ENCODE results near the gene USP16. TPM values are rescaled to one million over a fixed set of nuclear protein-coding genes. Genes with fewer than 3 reads are reported as not detected.

The USP16 gene
- total RNA-seq, 1 experiment from 2014 or later, result 27.3 TPM

- Histone ChIP-seq H3K27me3 (ENCODE audit: low read length) (no peaks in the 10 kb centered on the region), H3K9me2 (replicated peaks; ENCODE audit: insufficient read depth, low read length) (no peaks in the 10 kb centered on the region), H3K4me3 (ENCODE audit: low read length) (no peak overlapping the region), H3K9me3 (ENCODE audit: low read length) (no peaks in the 10 kb centered on the region), H3K79me2 (ENCODE audit: low read length) (no peaks in the 10 kb centered on the region), H3K4me1 (ENCODE audit: low read length) (peaks cover 18% of the 10 kb centered on the region), H3K9ac (ENCODE audit: low read length) (no peak overlapping the region), H2AFZ (ENCODE audit: low read length) (no peak overlapping the region), H3K27ac (ENCODE audit: low read length) (0 out of 2 replicates have a peak overlapping the region, but pooled peaks have one; percentile 27), H3K36me3 (ENCODE audit: insufficient read depth, low read length) (0 out of 2 replicates have a peak, but pooled peaks cover 7% of the 10 kb centered on the region), H4K20me1 (ENCODE audit: insufficient read depth, low read depth, low read length) (no peaks in the 10 kb centered on the region), H3K4me2 (ENCODE audit: low read depth, low read length, poor library complexity, severe bottlenecking) (no peak overlapping the region)
- no peak for DNase-seq
Measured at GRCh38 chr21:29092102-29092959, 67.9 kb downstream of the USP16 start.

DNA sequence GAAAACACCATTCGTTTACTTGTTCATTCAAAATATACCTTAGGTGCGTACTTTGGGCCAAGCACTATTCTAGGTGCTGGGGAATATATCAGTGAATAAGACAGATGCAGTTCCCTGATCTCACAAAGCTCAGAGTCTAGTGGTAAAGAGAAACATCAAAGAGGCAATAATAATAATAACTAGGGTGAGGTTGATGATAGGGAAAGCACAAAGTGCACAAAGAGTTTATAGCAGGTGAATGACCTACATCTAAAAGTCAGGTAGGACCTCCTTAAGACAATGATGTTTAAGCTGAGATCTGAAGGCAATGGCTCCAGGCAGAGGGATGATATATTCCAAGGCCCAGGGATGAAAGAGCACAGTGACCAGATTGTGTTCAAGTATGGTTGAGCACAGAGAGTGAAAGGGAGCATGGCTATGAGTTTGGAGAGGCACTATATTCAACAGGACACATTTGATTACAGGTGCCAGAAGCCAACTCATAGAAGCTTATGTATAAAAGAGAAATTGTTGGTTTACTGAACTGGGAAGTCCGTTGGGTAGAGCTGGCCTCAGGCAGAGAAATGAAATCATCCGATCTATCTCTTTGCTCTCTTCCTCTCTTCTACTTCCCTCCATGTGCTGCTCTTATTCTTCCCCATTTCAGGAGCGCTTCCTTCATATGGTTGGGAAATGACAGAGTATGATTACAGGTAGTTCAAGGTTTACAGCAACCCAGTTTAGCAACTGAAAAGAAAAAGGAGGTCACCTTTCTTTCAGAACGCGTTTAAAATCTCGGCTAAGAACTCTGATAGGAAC is 71.9 kb downstream of the USP16 start:
- 0 out of 2 replicates have a peak, but pooled peaks cover 7% of the 10 kb centered on the region for H3K36me3 ChIP-seq (ENCODE audit: insufficient read depth, low read length)
- H3K4me2 ChIP-seq (ENCODE audit: low read depth, low read length, poor library complexity, severe bottlenecking), result no peak overlapping the region
- H3K9me3 ChIP-seq (ENCODE audit: low read length), result no peaks in the 10 kb centered on the region
- DNase-seq, result no peak
- no peak overlapping the region for H2AFZ ChIP-seq (ENCODE audit: low read length)
- no peak overlapping the region for H3K27ac ChIP-seq (ENCODE audit: low read length)
- peaks cover 7% of the 10 kb centered on the region for H3K4me1 ChIP-seq (ENCODE audit: low read length)
- no peaks in the 10 kb centered on the region for H3K79me2 ChIP-seq (ENCODE audit: low read length)
- no peaks in the 10 kb centered on the region for H3K9me2 ChIP-seq (replicated peaks; ENCODE audit: insufficient read depth, low read length)
- no peak overlapping the region for H3K9ac ChIP-seq (ENCODE audit: low read length)
- no peaks in the 10 kb centered on the region for H3K27me3 ChIP-seq (ENCODE audit: low read length)
- no peaks in the 10 kb centered on the region for H4K20me1 ChIP-seq (ENCODE audit: insufficient read depth, low read depth, low read length)
- H3K4me3 ChIP-seq (ENCODE audit: low read length), result no peak overlapping the region

GRCh38 chr21:29098156-29098555 is 73.7 kb downstream of the USP16 start:
- Histone ChIP-seq H4K20me1 (ENCODE audit: insufficient read depth, low read depth, low read length) (no peaks in the 10 kb centered on the region), H3K79me2 (ENCODE audit: low read length) (no peaks in the 10 kb centered on the region), H3K9me2 (replicated peaks; ENCODE audit: insufficient read depth, low read length) (no peaks in the 10 kb centered on the region), H3K27me3 (ENCODE audit: low read length) (no peaks in the 10 kb centered on the region), H2AFZ (ENCODE audit: low read length) (no peak overlapping the region), H3K4me2 (ENCODE audit: low read depth, low read length, poor library complexity, severe bottlenecking) (no peak overlapping the region), H3K4me1 (ENCODE audit: low read length) (no peaks in the 10 kb centered on the region), H3K9me3 (ENCODE audit: low read length) (no peaks in the 10 kb centered on the region), H3K27ac (ENCODE audit: low read length) (no peak overlapping the region), H3K4me3 (ENCODE audit: low read length) (no peak overlapping the region), H3K9ac (ENCODE audit: low read length) (no peak overlapping the region), H3K36me3 (ENCODE audit: insufficient read depth, low read length) (0 out of 2 replicates have a peak, but pooled peaks cover 7% of the 10 kb centered on the region)
- no peak for DNase-seq

DNA sequence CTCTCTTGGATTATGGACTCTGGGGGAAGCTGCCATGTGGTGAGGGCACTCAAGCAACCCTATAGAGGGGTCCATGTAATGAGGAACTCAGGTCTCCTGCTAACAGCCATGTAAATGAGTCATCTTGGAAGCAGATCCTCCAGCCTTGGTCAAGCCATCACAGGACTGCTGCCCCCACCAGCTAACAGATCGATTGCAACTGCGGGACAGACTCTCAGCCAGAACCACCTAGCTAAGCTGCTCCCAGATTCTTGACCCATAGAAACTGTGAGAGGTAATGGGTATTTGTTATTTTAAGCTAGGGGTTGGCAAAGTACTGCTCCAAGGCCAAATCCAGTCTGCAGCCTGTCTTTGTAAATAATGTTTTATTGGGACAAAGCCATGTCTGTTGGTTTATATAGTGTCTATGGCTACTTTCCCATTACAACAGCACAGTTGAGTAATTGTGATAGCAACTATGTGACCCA is 78.4 kb downstream of the USP16 start:
- Histone ChIP-seq H2AFZ (ENCODE audit: low read length) (no peak overlapping the region), H4K20me1 (ENCODE audit: insufficient read depth, low read depth, low read length) (no peaks in the 10 kb centered on the region), H3K9ac (ENCODE audit: low read length) (no peak overlapping the region), H3K27ac (ENCODE audit: low read length) (no peak overlapping the region), H3K9me2 (replicated peaks; ENCODE audit: insufficient read depth, low read length) (no peaks in the 10 kb centered on the region), H3K4me1 (ENCODE audit: low read length) (no peaks in the 10 kb centered on the region), H3K4me3 (ENCODE audit: low read length) (no peak overlapping the region), H3K79me2 (ENCODE audit: low read length) (no peaks in the 10 kb centered on the region), H3K36me3 (ENCODE audit: insufficient read depth, low read length) (no peaks in the 10 kb centered on the region), H3K4me2 (ENCODE audit: low read depth, low read length, poor library complexity, severe bottlenecking) (no peak overlapping the region), H3K27me3 (ENCODE audit: low read length) (no peaks in the 10 kb centered on the region), H3K9me3 (ENCODE audit: low read length) (no peaks in the 10 kb centered on the region)
- DNase-seq, result no peak

Other genes starting within 250 kb of the USP16 start
- 13.3 and 48.9 TPM in 2 replicates for gene LTN1, start 31.8 kb upstream of the USP16 start, total RNA-seq (2014; rRNA removed; shearing (Covaris generic); ENCODE audit: low replicate concordance)
- gene RWDD2B, start 5.3 kb upstream of the USP16 start, total RNA-seq (2014; rRNA removed; shearing (Covaris generic); ENCODE audit: low replicate concordance), result 18.9 and 28.6 TPM in 2 replicates
- gene CCT8, start 49.0 kb downstream of the USP16 start, total RNA-seq (2014; rRNA removed; shearing (Covaris generic); ENCODE audit: low replicate concordance), result 242 and 276 TPM in 2 replicates
- gene MAP3K7CL, start 106.0 kb downstream of the USP16 start, total RNA-seq (2014; rRNA removed; shearing (Covaris generic); ENCODE audit: low replicate concordance), result 34.8 and 38.3 TPM in 2 replicates

All from Karpas-422 (cell line).